Choroid plexus epithelial cell (primary cell): ENCODE data around the gene MOSPD2.

Experiments
- DNase-seq: peaks from one replicate; pipeline ENCODE4 v3.0.0-alpha.2; 2010; ENCODE audit warnings: low read depth
- H3K4me3 ChIP-seq: 2 replicates; pipeline ENCODE4 v1.5.1; 2011; ENCODE audit warnings: low read depth, mild to moderate bottlenecking, control low read depth, low read length, moderate library complexity
- TF ChIP-seq, protein P1 (sequence below): conservative IDR thresholded peaks from 2 replicates; pipeline ENCODE4 v1.5.1; 2011; ENCODE audit warnings: low read depth, mild to moderate bottlenecking, control low read depth, inconsistent platforms, low read length, moderate library complexity

Gene MOSPD2

DNA sequence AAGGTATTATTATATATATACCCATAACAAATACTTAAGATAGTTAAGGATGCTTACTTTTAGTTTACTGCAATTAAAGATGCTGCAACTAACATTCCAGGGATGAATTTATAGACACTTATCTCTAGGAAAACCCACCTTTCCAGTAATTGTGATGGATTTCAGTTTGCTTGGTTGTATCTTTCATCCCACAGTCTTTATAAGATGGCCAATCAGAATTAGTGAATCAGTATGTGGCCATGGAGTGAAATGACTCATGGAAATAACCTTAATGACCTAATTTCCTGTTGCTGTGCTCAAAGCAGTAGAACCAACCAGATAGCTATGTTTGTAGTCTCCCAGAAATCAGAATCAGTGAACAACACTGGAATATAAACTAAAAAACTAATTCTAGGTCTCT, 26.4 kb downstream of the MOSPD2 start:
- DNase-seq, result peak; percentile 82

DNA sequence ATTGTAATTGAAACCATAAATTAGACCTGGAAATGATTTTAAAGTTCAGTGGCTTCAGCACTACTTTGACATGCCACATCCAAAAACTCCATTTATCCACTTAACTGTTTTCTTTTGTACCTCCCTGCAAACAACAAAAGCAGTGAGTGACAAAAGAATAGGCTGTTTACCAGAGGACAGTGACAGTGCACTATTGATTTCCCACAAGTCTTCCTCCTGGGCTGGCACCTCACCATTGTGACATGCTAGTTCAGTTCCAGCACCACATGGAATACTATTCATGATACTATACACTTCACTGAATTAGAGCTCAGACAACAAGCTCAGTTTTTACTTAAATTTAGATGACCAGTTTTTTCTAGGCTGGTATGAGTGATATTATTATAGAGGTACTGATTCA, 29.3 kb downstream of the MOSPD2 start:
- TF ChIP-seq, protein P1, sequence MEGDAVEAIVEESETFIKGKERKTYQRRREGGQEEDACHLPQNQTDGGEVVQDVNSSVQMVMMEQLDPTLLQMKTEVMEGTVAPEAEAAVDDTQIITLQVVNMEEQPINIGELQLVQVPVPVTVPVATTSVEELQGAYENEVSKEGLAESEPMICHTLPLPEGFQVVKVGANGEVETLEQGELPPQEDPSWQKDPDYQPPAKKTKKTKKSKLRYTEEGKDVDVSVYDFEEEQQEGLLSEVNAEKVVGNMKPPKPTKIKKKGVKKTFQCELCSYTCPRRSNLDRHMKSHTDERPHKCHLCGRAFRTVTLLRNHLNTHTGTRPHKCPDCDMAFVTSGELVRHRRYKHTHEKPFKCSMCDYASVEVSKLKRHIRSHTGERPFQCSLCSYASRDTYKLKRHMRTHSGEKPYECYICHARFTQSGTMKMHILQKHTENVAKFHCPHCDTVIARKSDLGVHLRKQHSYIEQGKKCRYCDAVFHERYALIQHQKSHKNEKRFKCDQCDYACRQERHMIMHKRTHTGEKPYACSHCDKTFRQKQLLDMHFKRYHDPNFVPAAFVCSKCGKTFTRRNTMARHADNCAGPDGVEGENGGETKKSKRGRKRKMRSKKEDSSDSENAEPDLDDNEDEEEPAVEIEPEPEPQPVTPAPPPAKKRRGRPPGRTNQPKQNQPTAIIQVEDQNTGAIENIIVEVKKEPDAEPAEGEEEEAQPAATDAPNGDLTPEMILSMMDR, result no peak

More for the DNA sequence above, 26.4 kb downstream of the MOSPD2 start:
- no peak overlapping the region for H3K4me3 ChIP-seq
- TF ChIP-seq, protein P1, result no peak

DNA sequence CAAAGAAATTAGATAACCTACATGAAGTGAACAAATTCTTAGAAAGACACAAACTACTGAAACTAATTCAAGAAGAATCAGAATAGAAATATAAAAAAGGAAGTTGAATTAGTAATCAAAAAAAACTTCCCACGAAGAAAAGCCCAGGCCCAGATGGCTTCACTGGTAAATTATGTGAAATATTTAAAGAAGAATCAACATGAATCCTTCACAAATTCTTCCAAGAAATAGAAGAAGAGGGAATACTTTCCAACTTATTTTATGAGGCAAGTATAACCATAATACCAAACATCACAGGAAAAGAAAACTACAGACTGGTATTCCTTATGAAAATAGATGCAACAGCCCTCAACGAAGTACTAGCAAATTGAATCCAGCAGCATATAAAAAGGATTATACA, 30.7 kb downstream of the MOSPD2 start:
- TF ChIP-seq, protein P1, result no peak
- no peak overlapping the region for H3K4me3 ChIP-seq
- DNase-seq, result no peak

More for the DNA sequence above, 29.3 kb downstream of the MOSPD2 start:
- DNase-seq, result no peak
- H3K4me3 ChIP-seq, result no peak overlapping the region

DNA sequence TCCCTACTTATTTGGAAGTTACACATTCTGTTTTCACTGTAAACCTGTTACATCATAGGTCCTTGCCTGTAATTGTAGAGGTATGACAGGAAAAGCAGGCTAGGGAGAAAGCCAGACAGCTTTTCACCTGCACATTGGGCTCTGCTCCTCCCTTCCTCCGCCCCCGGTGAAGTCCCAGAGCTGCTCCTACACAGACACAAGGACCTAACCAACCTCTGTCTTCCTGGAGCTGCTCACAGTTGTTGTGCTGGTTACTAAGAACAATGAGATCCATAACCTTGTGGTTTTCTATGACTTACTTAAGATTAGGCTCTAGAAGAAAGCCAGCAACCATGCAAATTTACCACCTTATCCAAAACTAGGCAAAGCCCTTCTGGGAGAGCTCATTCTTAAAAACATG, 40.0 kb downstream of the MOSPD2 start:
- peak; percentile 28 for DNase-seq
- TF ChIP-seq, protein P1, result no peak
- no peak overlapping the region for H3K4me3 ChIP-seq

DNA sequence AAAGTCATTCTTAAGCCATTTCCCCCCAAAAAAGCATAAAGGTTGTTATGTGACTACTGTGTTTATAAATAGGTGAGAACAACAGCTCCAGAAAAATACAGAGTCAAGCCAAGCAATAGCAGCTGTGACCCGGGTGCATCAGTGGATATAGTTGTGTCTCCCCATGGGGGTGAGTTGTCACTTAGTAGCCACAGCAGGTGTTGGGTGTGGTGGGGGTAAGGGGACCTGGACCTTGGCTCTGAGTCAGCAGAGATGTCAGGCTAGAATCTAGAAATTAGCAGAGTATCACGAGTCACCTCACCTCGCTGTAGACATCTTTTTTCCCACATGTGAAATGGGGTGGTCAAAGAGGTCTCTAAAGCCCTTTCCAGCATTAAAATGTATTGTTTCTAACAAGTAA, 42.4 kb downstream of the MOSPD2 start:
- no peak for DNase-seq
- no peak overlapping the region for H3K4me3 ChIP-seq
- TF ChIP-seq, protein P1, result no peak

DNA sequence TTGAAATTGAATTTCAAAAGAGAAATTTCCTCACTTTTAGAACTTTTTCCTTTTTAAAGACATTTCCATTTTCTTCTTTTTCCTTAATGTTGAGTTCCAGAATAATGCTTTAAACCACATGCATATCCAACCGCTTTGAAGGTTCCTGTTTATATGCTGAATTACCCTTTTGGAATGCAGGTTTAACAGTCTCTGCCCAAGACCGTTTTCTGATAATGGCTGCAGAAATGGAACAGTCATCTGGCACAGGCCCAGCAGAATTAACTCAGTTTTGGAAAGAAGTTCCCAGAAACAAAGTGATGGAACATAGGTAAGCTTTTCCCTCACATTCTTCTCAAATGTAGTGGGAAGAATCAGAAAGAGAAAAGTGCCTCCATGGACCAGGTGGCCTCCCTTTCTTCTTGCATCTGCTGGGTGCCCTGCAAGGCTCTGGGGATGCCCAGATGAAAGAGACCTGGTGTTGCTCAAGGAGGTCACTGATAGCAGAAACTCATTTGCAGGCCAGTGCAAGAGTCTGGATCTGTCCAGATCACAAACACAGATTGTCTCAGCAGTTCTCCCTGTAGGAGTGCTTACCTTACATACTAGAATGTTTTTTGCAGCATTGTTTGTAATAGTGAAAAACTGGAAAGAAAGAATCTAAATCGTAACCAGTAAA, 42.9 kb downstream of the MOSPD2 start:
- DNase-seq, result peak; percentile 69
- TF ChIP-seq, protein P1, result no peak
- no peak overlapping the region for H3K4me3 ChIP-seq

DNA sequence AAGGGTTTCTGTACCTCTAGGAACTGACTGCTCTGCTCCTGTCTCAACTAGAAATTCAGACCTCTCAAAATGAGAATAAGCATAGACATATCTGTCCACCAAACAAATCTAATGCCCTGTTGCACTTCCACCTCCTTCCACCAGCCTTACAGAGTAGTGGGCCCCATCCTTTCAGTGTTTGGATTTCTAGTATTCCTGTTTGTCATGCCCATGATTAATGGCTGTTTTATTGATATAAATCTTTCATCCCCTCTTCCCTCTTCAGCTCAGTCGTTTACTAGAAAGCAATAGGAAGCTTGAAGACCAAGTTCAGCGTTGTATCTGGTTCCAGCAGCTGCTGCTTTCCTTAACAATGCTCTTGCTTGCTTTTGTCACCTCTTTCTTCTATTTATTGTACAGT, 46.2 kb downstream of the MOSPD2 start:
- no peak for DNase-seq

More for the DNA sequence above, 46.2 kb downstream of the MOSPD2 start:
- TF ChIP-seq, protein P1, result no peak
- H3K4me3 ChIP-seq, result no peak overlapping the region
